Effector memory CD4-positive, alpha-beta T cell (primary cell): ENCODE data around the gene CSF3.

Experiments
- DNase-seq, 3 donors: peaks; one replicate each; pipeline ENCODE4 v3.0.0-alpha.2; 2020
- H3K27ac ChIP-seq: 2 replicates; pipeline ENCODE4 v1.7.0; 2013; ENCODE audit warnings: mild to moderate bottlenecking, low read length, moderate library complexity; ENCODE audit not compliant: insufficient read depth, poor library complexity, severe bottlenecking
- H3K27me3 ChIP-seq: replicated peaks from 2 replicates; pipeline ENCODE4 v1.7.0; 2013; ENCODE audit warnings: mild to moderate bottlenecking, low read length; ENCODE audit not compliant: insufficient read depth, control insufficient read depth, poor library complexity, severe bottlenecking
- H3K36me3 ChIP-seq: 2 replicates; pipeline ENCODE4 v1.7.0; 2013; ENCODE audit warnings: mild to moderate bottlenecking, low read length, moderate library complexity; ENCODE audit not compliant: control insufficient read depth, insufficient read depth
- H3K4me1 ChIP-seq: 2 replicates; pipeline ENCODE4 v1.7.0; 2013; ENCODE audit warnings: low read length, mild to moderate bottlenecking; ENCODE audit not compliant: control insufficient read depth, insufficient read depth, poor library complexity, severe bottlenecking
- H3K4me3 ChIP-seq: 2 replicates; pipeline ENCODE4 v1.7.0; 2013; ENCODE audit warnings: low read length, low read depth, mild to moderate bottlenecking; ENCODE audit not compliant: insufficient read depth, poor library complexity, severe bottlenecking
- H3K9me3 ChIP-seq: 2 replicates; pipeline ENCODE4 v1.7.0; 2013; ENCODE audit warnings: mild to moderate bottlenecking, low read length, moderate library complexity; ENCODE audit not compliant: control insufficient read depth
- total RNA-seq, 3 donors: gene quantifications; one replicate each; lab custom pipeline; 2026; lab: John Stamatoyannopoulos, UW

Gene CSF3, protein sequence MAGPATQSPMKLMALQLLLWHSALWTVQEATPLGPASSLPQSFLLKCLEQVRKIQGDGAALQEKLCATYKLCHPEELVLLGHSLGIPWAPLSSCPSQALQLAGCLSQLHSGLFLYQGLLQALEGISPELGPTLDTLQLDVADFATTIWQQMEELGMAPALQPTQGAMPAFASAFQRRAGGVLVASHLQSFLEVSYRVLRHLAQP
- total RNA-seq: 0 reads per million in 3 donors

DNA sequence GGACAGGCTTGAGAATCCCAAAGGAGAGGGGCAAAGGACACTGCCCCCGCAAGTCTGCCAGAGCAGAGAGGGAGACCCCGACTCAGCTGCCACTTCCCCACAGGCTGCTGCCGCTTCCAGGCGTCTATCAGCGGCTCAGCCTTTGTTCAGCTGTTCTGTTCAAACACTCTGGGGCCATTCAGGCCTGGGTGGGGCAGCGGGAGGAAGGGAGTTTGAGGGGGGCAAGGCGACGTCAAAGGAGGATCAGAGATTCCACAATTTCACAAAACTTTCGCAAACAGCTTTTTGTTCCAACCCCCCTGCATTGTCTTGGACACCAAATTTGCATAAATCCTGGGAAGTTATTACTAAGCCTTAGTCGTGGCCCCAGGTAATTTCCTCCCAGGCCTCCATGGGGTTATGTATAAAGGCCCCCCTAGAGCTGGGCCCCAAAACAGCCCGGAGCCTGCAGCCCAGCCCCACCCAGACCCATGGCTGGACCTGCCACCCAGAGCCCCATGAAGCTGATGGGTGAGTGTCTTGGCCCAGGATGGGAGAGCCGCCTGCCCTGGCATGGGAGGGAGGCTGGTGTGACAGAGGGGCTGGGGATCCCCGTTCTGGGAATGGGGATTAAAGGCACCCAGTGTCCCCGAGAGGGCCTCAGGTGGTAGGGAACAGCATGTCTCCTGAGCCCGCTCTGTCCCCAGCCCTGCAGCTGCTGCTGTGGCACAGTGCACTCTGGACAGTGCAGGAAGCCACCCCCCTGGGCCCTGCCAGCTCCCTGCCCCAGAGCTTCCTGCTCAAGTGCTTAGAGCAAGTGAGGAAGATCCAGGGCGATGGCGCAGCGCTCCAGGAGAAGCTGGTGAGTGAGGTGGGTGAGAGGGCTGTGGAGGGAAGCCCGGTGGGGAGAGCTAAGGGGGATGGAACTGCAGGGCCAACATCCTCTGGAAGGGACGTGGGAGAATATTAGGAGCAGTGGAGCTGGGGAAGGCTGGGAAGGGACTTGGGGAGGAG is at the start of gene CSF3:
Gene CSF3 (plus strand): TSS at position 436 of the 993 bp plus-strand sequence. CDS start 35 bp downstream, at position 471.
- Histone ChIP-seq H3K4me3 (no peak within 1 kb of the TSS), H3K36me3 (peaks cover 12% of the 10 kb centered on the region), H3K4me1 (peaks cover 1% of the 10 kb centered on the region), H3K27ac (no peak within 1 kb of the TSS), H3K9me3 (no peaks in the 10 kb centered on the region), H3K27me3 (no peaks in the 10 kb centered on the region)
- DNase-seq: no peak

DNA sequence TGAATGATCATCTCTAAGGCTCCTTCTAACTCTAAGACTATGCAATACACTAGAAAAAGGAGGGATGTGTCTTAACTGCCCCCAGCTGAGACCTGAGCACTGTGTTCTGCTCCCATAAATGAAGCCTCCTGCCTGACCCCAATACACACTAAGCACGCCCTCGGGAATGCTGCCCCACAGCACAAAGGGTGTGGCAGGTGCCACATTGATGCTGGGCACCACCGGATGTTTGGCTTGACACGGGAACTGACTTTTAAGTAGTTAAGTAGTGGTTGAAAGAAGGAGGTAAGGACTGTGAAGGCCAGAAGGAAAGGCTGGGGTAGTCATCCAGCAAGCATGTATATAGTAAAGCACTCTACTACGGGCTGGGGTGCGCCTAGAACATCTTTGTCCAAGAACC is 48.5 kb upstream of the CSF3 start:
- Histone ChIP-seq H3K4me1 (peaks cover 13% of the 10 kb centered on the region), H3K9me3 (no peaks in the 10 kb centered on the region), H3K27ac (no peak overlapping the region), H3K27me3 (no peaks in the 10 kb centered on the region), H3K36me3 (no peaks in the 10 kb centered on the region), H3K4me3 (no peak overlapping the region)
- no peak for DNase-seq

DNA sequence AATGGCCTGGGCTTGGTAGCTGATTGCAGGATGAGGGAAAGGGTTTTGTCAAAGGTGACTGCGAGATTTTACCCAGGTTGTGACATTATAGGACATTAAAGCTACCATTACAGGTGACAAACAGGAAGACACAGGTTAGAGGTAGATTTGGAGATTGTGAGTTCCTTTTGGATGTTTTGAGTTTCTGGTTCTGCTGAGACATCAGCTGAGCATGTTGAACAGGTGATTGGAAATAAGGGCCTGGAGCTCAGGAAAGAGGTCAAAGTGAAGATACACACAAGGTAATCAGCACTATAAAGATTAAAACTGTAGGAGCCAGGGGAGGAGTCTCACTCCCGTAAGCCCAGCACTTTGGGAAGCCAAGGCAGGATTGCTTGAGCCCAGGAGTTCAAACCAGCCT is 46.5 kb upstream of the CSF3 start:
- Histone ChIP-seq H3K27me3 (no peaks in the 10 kb centered on the region), H3K4me1 (no peaks in the 10 kb centered on the region), H3K27ac (no peak overlapping the region)

DNA sequence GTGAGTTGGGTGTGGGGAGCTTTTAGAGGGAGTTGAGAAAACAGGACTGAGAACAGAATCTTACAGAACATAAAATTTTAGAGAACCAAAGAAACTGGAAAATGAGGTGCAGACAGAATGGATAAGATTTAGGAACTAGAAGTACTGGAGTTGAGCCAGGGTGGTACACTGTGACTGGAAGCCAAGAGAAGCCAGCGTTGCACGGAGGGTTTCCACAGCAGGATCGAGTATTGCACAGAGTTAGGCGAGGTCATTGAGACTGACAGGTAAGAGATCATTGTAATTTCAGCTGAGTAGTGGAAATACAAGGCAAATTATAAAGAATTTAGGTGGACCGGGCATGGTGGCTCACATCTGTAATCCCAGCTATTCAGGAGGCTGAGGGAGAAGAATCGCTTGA is 45.9 kb upstream of the CSF3 start:
- H3K27ac ChIP-seq: no peak overlapping the region
- DNase-seq: no peak
- no peaks in the 10 kb centered on the region for H3K27me3 ChIP-seq
- H3K9me3 ChIP-seq: no peaks in the 10 kb centered on the region
- H3K36me3 ChIP-seq: no peaks in the 10 kb centered on the region
- H3K4me3 ChIP-seq: no peak overlapping the region
- no peaks in the 10 kb centered on the region for H3K4me1 ChIP-seq

More for the DNA sequence above, 46.5 kb upstream of the CSF3 start:
- no peaks in the 10 kb centered on the region for H3K9me3 ChIP-seq
- H3K36me3 ChIP-seq: no peaks in the 10 kb centered on the region
- DNase-seq: no peak
- no peak overlapping the region for H3K4me3 ChIP-seq

DNA sequence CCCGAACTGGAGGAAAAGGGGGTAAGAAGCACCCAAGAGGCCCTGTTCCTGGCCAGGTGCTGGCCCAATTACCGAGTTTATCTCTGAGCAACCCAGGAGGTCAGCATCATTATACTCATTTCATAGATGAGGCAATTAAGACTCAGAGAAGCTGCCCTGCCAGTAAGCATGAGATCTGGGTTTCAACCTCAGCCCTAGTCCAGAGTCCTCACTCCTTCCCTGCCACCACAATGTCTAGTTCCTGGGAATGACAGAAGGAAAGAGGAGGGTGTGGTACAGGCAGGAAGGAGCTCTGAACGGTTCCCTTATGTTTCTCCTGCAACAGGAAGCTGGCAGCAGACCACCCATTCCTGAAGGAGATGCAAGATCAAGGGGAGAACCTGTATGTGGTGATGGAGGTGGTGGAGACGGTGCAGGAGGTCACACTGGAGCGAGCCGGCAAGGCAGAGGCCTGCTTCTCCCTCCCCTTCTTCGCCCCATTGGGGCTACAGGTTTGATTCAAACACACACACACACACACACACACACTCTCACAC is 45.0 kb upstream of the CSF3 start:
- no peaks in the 10 kb centered on the region for H3K27me3 ChIP-seq
- H3K27ac ChIP-seq: no peak overlapping the region
- H3K4me3 ChIP-seq: no peak overlapping the region
- H3K36me3 ChIP-seq: no peaks in the 10 kb centered on the region
- no peaks in the 10 kb centered on the region for H3K9me3 ChIP-seq
- no peak for DNase-seq
- H3K4me1 ChIP-seq: no peaks in the 10 kb centered on the region

DNA sequence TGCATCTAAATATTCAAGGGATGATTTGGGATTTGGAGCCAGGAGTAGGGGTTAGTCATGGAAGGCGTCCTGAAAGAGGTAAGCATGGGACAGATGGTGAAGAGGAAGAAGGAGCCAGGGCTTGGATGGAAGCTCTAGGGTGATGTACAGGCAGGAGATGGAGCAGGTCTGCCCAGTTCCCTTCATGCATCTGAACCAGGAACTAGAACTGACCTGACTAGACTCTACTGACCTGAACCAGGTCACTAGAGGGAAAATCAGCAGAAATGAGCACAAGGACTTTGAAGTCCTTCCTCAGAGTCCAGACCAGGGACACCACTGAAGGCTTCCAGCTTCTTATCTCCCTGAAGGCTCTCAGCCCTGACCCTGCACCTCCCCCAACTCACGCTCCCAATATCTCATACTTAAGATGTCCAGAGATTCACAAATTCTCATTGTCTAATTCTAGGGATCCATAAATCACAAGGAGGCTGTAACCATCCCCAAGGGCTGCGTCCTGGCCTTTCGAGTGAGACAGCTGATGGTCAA is 44.1 kb upstream of the CSF3 start:
- DNase-seq: no peak
- Histone ChIP-seq H3K4me1 (no peaks in the 10 kb centered on the region), H3K9me3 (no peaks in the 10 kb centered on the region), H3K27ac (no peak overlapping the region), H3K4me3 (no peak overlapping the region), H3K36me3 (no peaks in the 10 kb centered on the region), H3K27me3 (no peaks in the 10 kb centered on the region)

DNA sequence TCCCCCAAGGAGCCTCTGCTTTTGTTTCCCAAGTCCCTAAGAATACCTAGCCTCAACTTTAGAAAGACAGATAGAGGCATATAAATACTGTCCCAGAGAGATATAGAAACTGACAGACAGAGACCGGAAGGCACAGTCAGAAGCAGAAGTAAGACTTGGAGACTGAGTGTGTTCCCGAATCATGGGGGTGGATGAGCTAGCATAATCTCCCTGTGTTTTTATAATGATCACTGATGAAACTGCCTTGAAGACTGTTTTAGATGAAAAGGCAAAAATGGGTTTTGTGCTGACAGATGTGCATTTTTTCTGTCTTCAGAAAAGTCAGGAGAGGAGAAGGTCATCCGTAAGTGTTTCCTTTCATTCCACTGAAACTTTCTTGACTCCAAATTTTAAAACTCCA is 43.0 kb upstream of the CSF3 start:
- H3K36me3 ChIP-seq: no peaks in the 10 kb centered on the region
- no peak for DNase-seq
- H3K9me3 ChIP-seq: no peaks in the 10 kb centered on the region
- H3K4me3 ChIP-seq: no peak overlapping the region
- no peaks in the 10 kb centered on the region for H3K4me1 ChIP-seq
- no peaks in the 10 kb centered on the region for H3K27me3 ChIP-seq
- H3K27ac ChIP-seq: no peak overlapping the region

DNA sequence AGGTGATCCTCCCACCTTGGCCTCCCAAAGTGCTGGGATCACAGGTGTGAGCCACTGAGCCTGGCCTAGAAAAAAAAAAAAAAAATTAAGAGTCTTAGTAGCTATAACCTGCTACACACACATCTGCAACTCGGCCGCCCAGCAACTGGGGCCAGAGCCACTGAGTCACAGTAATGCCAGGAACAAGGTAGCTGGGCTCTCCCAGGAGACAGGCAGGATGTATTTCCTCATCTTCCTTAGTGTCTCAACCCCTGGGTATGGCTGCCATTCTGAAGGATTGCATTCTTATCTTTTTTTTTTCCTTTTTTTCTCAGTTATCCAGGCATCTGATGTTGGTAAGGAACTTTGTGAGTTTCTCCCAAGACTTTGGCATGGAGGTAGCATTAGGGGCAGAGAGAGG is 41.7 kb upstream of the CSF3 start:
- H3K4me3 ChIP-seq: no peak overlapping the region
- DNase-seq: no peak
- no peaks in the 10 kb centered on the region for H3K36me3 ChIP-seq
- H3K27ac ChIP-seq: no peak overlapping the region
- H3K27me3 ChIP-seq: no peaks in the 10 kb centered on the region
- no peaks in the 10 kb centered on the region for H3K4me1 ChIP-seq
- H3K9me3 ChIP-seq: no peaks in the 10 kb centered on the region

DNA sequence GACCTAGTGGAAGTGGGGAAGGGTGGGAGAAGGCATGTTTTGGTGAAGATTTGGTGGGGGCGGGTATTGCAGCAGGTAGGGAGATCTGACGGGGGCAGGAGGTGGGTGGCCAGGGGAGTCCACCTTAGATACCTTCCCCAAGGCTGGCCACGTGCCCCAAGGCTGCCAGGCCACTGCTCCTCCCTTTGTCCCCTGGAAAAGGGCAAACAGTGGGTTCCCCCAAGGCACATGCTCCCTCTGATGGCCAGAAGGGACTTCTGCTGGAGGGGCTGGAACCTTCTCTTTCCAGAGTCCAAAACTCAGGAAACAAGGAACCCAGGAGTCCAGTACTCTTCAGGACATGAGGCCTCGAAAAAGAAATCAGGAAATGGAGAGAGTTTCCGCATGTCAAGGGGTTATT is 40.8 kb upstream of the CSF3 start:
- peaks cover under 1% of the 10 kb centered on the region for H3K4me1 ChIP-seq
- no peak overlapping the region for H3K4me3 ChIP-seq
- no peaks in the 10 kb centered on the region for H3K36me3 ChIP-seq
- no peak for DNase-seq
- no peak overlapping the region for H3K27ac ChIP-seq
- H3K9me3 ChIP-seq: no peaks in the 10 kb centered on the region
- H3K27me3 ChIP-seq: no peaks in the 10 kb centered on the region

DNA sequence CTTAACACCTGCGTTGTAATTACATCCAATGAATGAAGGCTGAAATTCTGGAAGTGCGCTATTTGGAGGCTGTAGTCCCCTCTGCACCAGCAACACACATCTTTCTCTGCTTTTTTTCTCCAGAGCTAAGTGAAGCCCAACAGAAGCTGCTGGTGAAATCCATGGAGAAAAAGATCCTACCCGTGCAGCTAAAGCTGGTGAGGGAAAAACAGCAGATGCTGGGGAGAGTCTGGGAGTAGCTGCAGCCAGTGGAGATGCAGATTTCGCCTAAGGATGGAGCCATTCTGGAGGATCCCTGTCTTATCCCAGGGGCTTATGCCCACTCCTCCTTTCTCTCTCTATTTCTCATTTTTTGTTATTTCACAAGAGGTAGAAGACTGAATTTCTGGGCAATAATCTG is 39.4 kb upstream of the CSF3 start:
- Histone ChIP-seq H3K4me1 (peaks cover 8% of the 10 kb centered on the region), H3K9me3 (no peaks in the 10 kb centered on the region), H3K4me3 (no peak overlapping the region), H3K27me3 (no peaks in the 10 kb centered on the region), H3K27ac (no peak overlapping the region), H3K36me3 (no peaks in the 10 kb centered on the region)
- no peak for DNase-seq
